HEK293 (cell line): ENCODE measurements around the gene SET.

Experiments used
- BCL11A ChIP-seq: fragments of 450-650 bp; formaldehyde crosslinking; IDR thresholded peaks from 2 replicates; pipeline ENCODE4 v1.5.1; 2016; ENCODE audit warnings: low read depth, missing biosample characterization, missing genetic modification characterization
- BCL11B ChIP-seq: fragments of 450-650 bp; formaldehyde crosslinking; IDR thresholded peaks from 2 replicates; pipeline ENCODE4 v1.5.1; 2016; ENCODE audit warnings: low read depth, missing biosample characterization, missing genetic modification characterization
- GFI1B ChIP-seq: fragments of 450-650 bp; formaldehyde crosslinking; IDR thresholded peaks from 2 replicates; pipeline ENCODE4 v1.5.1; 2016; ENCODE audit warnings: missing biosample characterization, missing genetic modification characterization
- GLI4 ChIP-seq: fragments of 450-650 bp; formaldehyde crosslinking; IDR thresholded peaks from 2 replicates; pipeline ENCODE4 v1.5.1; 2016; ENCODE audit warnings: missing biosample characterization, missing genetic modification characterization
- KLF1 ChIP-seq: fragments of 450-650 bp; formaldehyde crosslinking; IDR thresholded peaks from 2 replicates; pipeline ENCODE4 v1.5.1; 2016; ENCODE audit warnings: missing biosample characterization, missing genetic modification characterization
- OVOL3 ChIP-seq: fragments of 450-650 bp; formaldehyde crosslinking; IDR thresholded peaks from 2 replicates; pipeline ENCODE4 v1.5.1; 2016; ENCODE audit warnings: missing biosample characterization, missing genetic modification characterization
- RBAK ChIP-seq: fragments of 450-650 bp; formaldehyde crosslinking; IDR thresholded peaks from 2 replicates; pipeline ENCODE4 v1.5.1; 2016; ENCODE audit warnings: missing biosample characterization, missing genetic modification characterization
- SALL2 ChIP-seq: fragments of 450-650 bp; formaldehyde crosslinking; IDR thresholded peaks from 2 replicates; pipeline ENCODE4 v1.5.0; 2017; ENCODE audit warnings: missing biosample characterization, mild to moderate bottlenecking, missing genetic modification characterization, borderline replicate concordance
- SCRT2 ChIP-seq: fragments of 450-650 bp; formaldehyde crosslinking; IDR thresholded peaks from 2 replicates; pipeline ENCODE4 v1.5.1; 2016; ENCODE audit warnings: missing biosample characterization, missing genetic modification characterization
- WT1 ChIP-seq: fragments of 450-650 bp; formaldehyde crosslinking; IDR thresholded peaks from 2 replicates; pipeline ENCODE4 v1.5.1; 2016; ENCODE audit warnings: missing biosample characterization, missing genetic modification characterization
- YY2 ChIP-seq: fragments of 450-650 bp; formaldehyde crosslinking; IDR thresholded peaks from 2 replicates; pipeline ENCODE4 v1.5.1; 2016; ENCODE audit warnings: missing biosample characterization, missing genetic modification characterization
- ZBTB11 ChIP-seq: fragments of 450-650 bp; formaldehyde crosslinking; conservative IDR thresholded peaks from 2 replicates; pipeline ENCODE4 v1.5.1; 2016; ENCODE audit warnings: low read depth, missing biosample characterization, missing genetic modification characterization
- ZBTB20 ChIP-seq: fragments of 450-650 bp; formaldehyde crosslinking; IDR thresholded peaks from 2 replicates; pipeline ENCODE4 v1.5.1; 2016; ENCODE audit warnings: missing biosample characterization, missing genetic modification characterization
- ZFP37 ChIP-seq: fragments of 450-650 bp; formaldehyde crosslinking; IDR thresholded peaks from 2 replicates; pipeline ENCODE4 v1.5.1; 2016; ENCODE audit warnings: missing biosample characterization, missing genetic modification characterization
- ZNF169 ChIP-seq: fragments of 450-650 bp; formaldehyde crosslinking; IDR thresholded peaks from 2 replicates; pipeline ENCODE4 v1.5.1; 2016; ENCODE audit warnings: missing biosample characterization, missing genetic modification characterization
- ZNF174 ChIP-seq: fragments of 450-650 bp; formaldehyde crosslinking; IDR thresholded peaks from 2 replicates; pipeline ENCODE4 v1.5.0; 2017; ENCODE audit warnings: missing biosample characterization, mild to moderate bottlenecking, missing genetic modification characterization
- ZNF184 ChIP-seq: fragments of 450-650 bp; IDR thresholded peaks from 2 replicates; pipeline ENCODE4 v1.5.1; 2018; ENCODE audit warnings: missing biosample characterization, mild to moderate bottlenecking, missing genetic modification characterization
- ZNF2 ChIP-seq: fragments of 450-650 bp; formaldehyde crosslinking; IDR thresholded peaks from 2 replicates; pipeline ENCODE4 v1.5.1; 2016; ENCODE audit warnings: missing biosample characterization, missing genetic modification characterization
- ZNF211 ChIP-seq: fragments of 450-650 bp; formaldehyde crosslinking; IDR thresholded peaks from 2 replicates; pipeline ENCODE4 v1.5.1; 2016; ENCODE audit warnings: low read depth, missing biosample characterization, missing genetic modification characterization
- ZNF394 ChIP-seq: fragments of 450-650 bp; formaldehyde crosslinking; IDR thresholded peaks from 2 replicates; pipeline ENCODE4 v1.5.1; 2016; ENCODE audit warnings: missing biosample characterization, missing genetic modification characterization, mild to moderate bottlenecking, moderate library complexity, borderline replicate concordance
- ZNF501 ChIP-seq: fragments of 450-650 bp; formaldehyde crosslinking; IDR thresholded peaks from 2 replicates; pipeline ENCODE4 v1.5.1; 2016; ENCODE audit warnings: missing biosample characterization, missing genetic modification characterization
- ZNF510 ChIP-seq: fragments of 450-650 bp; formaldehyde crosslinking; IDR thresholded peaks from 2 replicates; pipeline ENCODE4 v1.5.1; 2018; ENCODE audit warnings: mild to moderate bottlenecking, missing genetic modification characterization, missing biosample characterization; ENCODE audit not compliant: insufficient replicate concordance
- ZNF544 ChIP-seq: fragments of 450-650 bp; formaldehyde crosslinking; IDR thresholded peaks from 2 replicates; pipeline ENCODE4 v1.5.0; 2017; ENCODE audit warnings: missing biosample characterization, missing genetic modification characterization
- ZNF623 ChIP-seq: fragments of 450-650 bp; formaldehyde crosslinking; IDR thresholded peaks from 2 replicates; pipeline ENCODE4 v1.5.1; 2016; ENCODE audit warnings: missing biosample characterization, missing genetic modification characterization
- ZNF692 ChIP-seq: fragments of 450-650 bp; formaldehyde crosslinking; IDR thresholded peaks from 2 replicates; pipeline ENCODE4 v1.5.1; 2016; ENCODE audit warnings: missing biosample characterization, missing genetic modification characterization
- ZNF792 ChIP-seq: fragments of 450-650 bp; formaldehyde crosslinking; IDR thresholded peaks from 2 replicates; pipeline ENCODE4 v1.5.1; 2016; ENCODE audit warnings: missing biosample characterization, missing genetic modification characterization
- TF ChIP-seq, protein P1 (sequence below): fragments of 450-650 bp; formaldehyde crosslinking; IDR thresholded peaks from 2 replicates; pipeline ENCODE4 v1.5.1; 2016; ENCODE audit warnings: missing biosample characterization, missing genetic modification characterization
- TF ChIP-seq, protein P2 (sequence below): fragments of 450-650 bp; IDR thresholded peaks from 2 replicates; pipeline ENCODE4 v1.5.1; 2018; ENCODE audit warnings: missing biosample characterization, missing genetic modification characterization
- TF ChIP-seq, protein P3 (sequence below): fragments of 450-650 bp; formaldehyde crosslinking; IDR thresholded peaks from 2 replicates; pipeline ENCODE4 v1.5.1; 2016; ENCODE audit warnings: missing biosample characterization, missing genetic modification characterization

The SET gene

GRCh38 chr9:128689820-128690683 is 1.0 kb downstream of the SET start (continued):
- TF ChIP-seq, protein P1, sequence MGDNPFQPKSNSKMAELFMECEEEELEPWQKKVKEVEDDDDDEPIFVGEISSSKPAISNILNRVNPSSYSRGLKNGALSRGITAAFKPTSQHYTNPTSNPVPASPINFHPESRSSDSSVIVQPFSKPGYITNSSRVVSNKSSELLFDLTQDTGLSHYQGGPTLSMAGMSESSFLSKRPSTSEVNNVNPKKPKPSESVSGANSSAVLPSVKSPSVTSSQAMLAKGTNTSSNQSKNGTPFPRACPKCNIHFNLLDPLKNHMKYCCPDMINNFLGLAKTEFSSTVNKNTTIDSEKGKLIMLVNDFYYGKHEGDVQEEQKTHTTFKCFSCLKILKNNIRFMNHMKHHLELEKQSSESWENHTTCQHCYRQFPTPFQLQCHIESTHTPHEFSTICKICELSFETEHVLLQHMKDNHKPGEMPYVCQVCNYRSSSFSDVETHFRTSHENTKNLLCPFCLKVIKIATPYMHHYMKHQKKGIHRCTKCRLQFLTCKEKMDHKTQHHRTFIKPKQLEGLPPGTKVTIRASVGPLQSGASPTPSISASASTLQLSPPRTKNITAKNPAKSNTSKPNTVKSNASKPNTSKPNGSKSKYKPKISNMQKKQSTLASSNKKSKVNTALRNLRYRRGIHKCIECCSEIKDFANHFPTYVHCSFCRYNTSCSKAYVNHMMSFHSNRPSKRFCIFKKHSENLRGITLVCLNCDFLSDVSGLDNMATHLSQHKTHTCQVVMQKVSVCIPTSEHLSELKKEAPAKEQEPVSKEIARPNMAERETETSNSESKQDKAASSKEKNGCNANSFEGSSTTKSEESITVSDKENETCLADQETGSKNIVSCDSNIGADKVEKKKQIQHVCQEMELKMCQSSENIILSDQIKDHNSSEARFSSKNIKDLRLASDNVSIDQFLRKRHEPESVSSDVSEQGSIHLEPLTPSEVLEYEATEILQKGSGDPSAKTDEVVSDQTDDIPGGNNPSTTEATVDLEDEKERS (tag by site-specific recombination): no peak
- TF ChIP-seq BCL11A (tag by site-specific recombination) (no peak), SCRT2 (tag by site-specific recombination) (no peak), ZNF211 (tag by site-specific recombination) (no peak), OVOL3 (tag by site-specific recombination) (no peak), SALL2 (tag by site-specific recombination) (no peak), ZNF174 (tag by site-specific recombination) (no peak), ZFP37 (tag by site-specific recombination) (no peak), ZNF2 (tag by site-specific recombination) (no peak), ZNF184 (no peak), ZNF623 (no peak), GLI4 (tag by site-specific recombination) (no peak), ZNF510 (tag by site-specific recombination) (no peak), ZNF792 (tag by site-specific recombination) (no peak), ZNF692 (tag by site-specific recombination) (0 out of 2 replicates have a peak, but pooled peaks have one; percentile 26), GFI1B (no peak), YY2 (tag by site-specific recombination) (no peak), ZNF169 (no peak), KLF1 (tag by site-specific recombination) (no peak), ZBTB11 (tag by site-specific recombination) (0 out of 2 replicates have a peak, but pooled peaks have one; percentile 21), ZNF544 (no peak), RBAK (tag by site-specific recombination) (no peak), BCL11B (tag by site-specific recombination) (no peak), ZNF394 (peak; percentile 23; the same call in 1 of the 2 replicates), ZBTB20 (peak; percentile 27; the same call in 1 of the 2 replicates), ZNF501 (tag by site-specific recombination) (no peak), WT1 (tag by site-specific recombination) (no peak)
- TF ChIP-seq, protein P2, sequence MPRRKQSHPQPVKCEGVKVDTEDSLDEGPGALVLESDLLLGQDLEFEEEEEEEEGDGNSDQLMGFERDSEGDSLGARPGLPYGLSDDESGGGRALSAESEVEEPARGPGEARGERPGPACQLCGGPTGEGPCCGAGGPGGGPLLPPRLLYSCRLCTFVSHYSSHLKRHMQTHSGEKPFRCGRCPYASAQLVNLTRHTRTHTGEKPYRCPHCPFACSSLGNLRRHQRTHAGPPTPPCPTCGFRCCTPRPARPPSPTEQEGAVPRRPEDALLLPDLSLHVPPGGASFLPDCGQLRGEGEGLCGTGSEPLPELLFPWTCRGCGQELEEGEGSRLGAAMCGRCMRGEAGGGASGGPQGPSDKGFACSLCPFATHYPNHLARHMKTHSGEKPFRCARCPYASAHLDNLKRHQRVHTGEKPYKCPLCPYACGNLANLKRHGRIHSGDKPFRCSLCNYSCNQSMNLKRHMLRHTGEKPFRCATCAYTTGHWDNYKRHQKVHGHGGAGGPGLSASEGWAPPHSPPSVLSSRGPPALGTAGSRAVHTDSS: 0 out of 2 replicates have a peak, but pooled peaks have one; percentile 3
- TF ChIP-seq, protein P3, sequence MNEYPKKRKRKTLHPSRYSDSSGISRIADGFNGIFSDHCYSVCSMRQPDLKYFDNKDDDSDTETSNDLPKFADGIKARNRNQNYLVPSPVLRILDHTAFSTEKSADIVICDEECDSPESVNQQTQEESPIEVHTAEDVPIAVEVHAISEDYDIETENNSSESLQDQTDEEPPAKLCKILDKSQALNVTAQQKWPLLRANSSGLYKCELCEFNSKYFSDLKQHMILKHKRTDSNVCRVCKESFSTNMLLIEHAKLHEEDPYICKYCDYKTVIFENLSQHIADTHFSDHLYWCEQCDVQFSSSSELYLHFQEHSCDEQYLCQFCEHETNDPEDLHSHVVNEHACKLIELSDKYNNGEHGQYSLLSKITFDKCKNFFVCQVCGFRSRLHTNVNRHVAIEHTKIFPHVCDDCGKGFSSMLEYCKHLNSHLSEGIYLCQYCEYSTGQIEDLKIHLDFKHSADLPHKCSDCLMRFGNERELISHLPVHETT: no peak
